CD4-positive, alpha-beta T cell treated with Interleukin-21 for 1 hour (primary cell): ENCODE measurements around the gene MIS12.

ENCODE experiments used
- DNase-seq: peaks from one replicate; pipeline ENCODE4 v3.0.0-alpha.2; 2020

The MIS12 gene

DNA sequence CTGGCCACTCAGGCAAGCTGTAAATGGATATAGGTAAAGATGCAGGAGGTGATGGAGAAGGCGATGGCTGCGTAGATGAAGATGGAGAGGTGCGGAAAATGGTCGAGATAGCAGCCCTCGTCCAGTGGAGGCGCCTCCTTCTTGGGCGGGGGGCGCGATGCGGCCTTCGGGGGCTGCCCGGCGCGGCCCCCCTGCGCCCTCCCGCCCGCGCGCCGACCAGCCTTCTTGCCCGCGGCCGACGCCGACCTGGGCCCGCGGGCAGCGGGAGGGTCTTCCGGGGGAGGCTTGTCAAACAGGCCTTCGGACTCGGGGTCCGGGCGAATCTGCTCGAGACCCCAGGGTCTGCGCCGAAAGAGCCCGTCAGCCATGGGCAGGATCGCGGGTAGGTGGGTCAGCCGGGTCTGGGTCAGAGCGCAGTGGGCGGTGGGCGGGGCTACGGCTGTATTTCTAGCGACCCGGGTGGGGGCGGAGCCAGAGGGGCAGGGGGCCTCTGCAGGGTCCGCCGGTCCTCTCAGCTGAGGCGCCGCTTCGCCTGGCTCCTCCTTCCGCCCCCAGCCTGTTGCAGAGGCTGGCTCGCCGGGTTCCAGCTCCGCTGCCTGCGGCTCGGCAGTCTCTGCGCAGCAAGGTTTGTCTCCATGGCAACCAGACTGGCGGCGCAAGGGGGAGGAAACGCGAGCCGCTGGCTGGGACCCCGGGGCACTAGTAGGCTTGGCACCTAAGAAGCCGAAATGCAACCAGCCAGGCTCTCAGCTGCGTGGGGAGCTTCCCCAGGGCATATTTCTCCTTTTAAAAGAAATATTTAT is 14.4 kb downstream of the MIS12 start:
- DNase-seq = peak; percentile 86

DNA sequence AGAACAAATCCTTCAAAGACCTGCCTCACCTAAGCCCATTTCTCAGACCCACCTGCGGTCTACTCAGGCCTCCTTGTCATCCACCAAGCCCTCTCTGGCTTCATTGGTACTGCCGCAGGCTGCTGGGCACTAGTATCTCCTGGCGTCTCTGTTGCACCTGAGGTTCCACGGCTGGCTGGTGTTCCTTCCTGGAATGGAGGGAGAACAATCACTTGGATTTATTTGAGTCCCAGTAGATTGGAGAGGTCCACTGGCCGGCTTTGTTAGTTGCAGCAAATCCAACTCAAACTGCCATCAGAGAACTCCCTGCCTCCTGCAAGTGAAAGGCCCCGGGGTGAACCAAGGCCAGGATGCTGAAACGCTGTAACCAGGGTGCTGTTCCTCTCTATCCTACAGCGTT is 15.3 kb downstream of the MIS12 start:
- no peak for DNase-seq

DNA sequence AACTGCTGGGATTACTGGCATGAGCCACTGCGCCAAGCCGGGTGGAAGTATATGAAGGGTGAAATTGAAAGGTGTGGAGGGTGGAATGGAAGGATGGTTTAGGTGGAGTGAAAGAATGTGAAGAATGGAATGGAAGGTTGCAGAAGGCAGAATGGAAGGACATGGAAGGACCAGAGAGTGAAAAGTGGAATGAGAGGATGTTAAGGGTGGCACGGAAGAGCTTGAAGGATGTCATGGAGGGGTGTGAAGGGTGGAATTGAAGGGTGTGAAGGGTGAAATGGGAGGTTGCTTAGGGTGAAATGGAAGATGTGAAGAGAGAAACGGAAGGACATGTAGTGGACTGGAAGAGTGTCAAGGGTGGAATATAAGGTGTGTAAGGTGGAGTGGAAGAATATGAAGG is 16.2 kb downstream of the MIS12 start:
- no peak for DNase-seq

DNA sequence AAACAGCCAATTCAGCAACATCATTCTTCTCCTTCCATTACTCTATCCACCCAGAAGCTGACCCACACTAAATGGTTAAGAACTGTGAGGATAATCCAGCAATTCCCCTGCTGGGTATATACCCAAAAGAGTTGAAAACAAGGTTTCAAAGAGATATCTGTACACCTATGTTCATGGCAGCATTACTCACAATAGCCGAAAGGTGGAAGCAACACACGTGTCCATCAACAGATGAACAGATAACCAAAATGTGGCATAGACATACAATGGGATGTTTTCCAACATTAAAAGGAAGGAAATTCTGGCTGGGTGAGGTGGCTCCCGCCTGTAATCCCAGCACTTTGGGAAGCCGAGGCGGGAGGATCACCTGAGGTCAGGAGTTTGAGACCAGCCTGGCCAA is 19.9 kb downstream of the MIS12 start:
- no peak for DNase-seq

DNA sequence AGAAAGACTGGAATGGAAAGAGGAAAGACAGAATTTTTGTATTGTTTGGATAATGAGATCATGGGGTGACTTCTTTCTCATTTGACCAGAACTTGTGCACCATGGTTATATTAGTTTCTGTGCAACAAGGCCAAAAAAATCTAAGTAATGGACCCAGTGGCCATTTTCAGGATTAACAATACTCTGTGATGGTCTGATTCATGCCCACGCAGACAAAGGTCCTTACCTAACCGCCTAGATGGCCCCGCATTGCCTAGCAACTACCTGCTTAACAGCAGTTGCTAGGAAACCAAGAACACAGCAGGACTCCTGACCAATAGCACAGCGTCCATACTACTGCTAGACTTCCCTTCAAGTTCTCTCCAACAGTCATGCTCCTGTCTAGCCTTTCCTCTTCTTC is 22.4 kb downstream of the MIS12 start:
- DNase-seq = no peak

DNA sequence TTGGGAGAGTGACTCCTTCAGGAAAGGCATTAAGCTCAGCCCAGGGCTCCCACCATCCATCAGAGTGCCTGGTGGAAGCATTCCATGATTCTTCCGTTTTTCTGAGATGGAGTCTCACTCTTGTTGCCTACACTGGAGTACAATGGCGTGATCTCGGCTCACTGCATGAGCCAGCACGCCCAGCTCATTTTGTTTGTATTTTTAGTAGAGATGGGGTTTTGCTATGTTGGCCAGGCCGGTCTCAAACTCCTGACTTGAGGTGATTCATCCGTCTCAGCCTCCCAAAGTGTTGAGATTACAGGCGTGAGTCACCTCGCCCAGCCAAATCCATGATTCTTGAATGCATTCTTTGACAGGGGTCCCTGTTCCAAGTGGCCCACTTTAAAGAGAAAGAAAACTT is 23.1 kb downstream of the MIS12 start:
- no peak for DNase-seq

DNA sequence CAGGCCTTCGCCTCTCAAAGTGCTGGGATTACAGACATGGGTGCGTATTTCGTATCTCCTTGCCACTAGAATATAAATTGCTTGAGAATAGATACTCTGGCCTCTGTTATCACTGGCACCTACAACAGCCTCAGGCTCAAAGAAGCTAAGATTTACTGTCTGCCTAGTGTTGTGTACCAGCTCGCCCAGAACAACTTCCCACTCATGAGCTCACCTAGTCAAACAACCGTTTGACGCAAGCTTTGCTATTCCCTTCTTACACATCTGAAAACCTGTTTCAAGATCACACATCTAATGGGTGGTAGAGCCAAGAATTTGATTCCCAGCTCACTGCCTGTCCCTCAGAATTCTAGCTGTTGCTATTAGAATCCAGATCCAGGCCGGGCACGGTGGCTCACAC is 24.4 kb downstream of the MIS12 start:
- DNase-seq = no peak

DNA sequence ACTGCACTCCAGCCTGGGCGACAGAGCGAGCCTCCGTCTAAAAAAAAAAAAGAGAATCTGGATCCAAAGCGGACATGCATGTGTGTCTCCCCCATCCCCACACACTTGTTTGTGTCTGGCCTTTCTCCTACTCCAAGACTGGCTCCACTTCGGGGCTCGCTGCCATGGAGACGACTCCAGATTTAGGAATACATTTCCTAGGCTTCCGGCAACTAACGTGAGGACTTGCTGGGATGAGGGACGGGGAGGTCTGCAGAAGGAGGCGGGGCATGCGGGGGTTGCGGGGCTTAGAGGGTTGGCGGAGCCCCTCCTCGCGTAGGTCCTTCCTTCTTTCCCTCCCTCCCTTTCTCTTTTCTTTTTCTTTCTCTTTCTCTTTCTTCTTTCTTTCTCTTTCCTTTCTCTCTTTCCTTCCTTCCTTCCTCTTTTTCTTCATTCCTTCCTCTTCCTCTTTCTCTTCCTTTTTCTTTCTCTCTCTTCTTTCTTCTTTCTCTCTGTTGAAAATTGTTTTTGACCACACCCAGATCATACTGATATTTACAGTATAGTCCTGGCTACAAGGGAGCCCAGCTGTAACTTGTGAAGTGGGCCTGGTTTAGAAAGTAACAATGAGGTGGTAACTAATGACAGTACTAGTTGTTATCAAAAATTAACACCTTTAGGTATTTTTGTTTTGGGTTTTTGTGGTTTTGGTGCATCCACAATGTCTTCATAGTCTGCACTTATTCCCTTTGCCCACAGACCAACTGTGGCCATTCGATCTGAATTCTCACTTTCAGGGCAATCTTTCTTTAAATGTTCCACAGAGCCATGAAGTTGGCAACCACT is 25.2 kb downstream of the MIS12 start:
- DNase-seq = no peak

DNA sequence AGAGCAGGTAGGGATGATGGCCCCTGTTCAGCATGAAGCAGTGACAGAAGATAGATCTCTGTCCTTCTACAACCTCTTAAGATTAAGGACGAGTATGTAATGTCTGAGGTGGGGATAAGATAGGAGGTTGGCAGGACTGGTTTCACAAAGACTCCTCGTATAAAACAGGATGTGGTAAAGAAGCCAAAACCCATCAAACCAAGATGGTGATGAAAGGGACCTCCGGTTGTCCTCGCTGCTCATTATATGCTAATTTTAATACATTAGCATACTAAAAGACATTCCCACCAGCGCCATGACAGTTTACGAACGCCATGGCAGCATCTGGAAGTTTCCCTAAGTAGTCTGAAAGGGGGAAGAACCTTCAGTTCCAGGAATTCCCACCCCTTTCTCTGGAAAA is 27.3 kb downstream of the MIS12 start:
- DNase-seq = peak; percentile 47

DNA sequence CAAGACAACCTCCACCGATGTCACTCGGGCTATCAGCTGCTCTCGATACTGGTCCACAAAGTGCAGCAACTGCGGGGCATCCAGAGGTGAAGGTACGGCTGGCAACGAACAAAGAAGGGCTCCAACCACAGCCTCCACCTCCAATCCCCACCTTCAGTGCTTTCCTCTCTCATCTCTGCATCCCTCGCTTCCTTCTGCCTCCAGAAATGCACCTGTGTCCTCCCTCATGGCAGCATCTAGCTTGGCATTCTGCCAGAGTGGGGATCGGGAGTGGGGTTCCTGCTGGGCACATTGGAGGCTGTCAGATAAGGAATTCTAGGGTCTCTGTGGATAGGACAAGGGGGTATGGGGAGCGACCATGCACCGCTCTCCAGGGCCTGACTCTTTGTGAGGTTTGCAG is 28.6 kb downstream of the MIS12 start:
- DNase-seq = no peak

DNA sequence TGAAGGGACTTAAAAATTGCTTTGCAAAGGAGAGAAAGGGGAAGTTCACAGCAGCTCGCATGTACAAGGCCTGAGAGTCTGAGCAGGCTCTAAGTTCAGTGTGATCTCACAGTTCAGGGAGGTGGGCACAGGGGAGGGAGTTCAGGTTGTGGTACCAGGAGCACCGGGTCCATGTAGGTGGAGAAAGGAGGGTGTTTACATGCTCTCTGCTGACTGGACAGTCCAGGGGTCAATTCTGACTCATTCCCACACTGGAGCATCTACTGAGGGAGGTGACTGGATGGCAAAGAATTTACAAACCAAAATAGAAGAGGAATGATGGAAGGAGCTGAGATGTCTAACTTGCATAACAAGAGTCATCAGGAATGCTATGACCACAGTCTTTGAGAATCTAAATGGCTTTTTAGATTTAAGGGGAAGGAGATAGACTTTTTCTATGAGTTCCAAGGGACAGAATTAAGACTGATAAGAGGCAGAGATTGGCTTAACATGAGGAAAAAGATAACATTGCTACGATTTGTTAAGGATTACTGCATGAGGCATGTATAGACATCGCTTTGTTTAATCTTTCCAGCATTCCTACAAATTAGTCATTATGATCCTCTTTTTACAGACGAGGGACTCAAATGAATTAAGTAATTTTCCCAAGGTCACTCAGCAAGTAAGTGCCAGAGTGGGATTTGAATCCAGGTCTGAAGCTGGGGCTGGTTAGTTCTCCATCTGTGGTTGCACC is 29.9 kb downstream of the MIS12 start:
- DNase-seq = no peak

DNA sequence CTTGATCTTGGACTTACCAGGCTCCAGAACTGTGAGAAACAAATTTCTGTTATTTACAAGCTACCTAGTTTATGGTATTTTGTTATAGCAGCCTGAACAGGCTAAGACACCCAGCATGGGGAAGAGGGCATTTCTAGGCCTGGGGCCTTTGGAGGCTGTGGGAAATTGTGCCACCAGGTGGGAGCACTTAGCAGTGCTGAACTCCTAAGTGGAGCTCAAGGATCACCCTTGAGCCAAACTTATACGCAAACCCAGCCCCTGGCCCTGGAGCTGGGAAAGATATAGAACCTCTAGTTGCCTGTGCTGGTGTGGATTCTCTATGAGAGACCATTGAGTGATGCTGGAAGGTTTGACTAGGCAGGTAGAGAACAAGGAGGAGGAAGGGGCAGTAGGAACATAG is 36.1 kb downstream of the MIS12 start:
- no peak for DNase-seq

DNA sequence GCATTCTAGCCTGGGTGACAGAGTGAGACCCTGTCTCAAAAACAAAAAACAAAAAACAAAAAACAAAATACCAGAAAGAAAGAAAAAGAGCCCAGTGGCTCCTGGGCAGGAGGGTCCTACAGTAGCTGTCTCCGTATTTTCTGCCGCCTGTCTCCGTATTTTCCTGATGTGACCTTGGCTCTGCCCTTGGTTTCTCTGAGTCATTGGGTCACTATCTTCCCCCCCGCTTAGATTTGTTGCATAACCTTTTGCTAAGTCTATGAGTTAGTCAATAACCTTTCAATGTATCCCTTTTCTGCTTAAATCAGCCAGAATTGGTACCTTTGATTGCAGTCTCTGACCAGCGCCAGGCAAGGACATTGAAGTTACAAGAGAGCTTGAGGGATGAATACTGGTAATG is 36.9 kb downstream of the MIS12 start:
- no peak for DNase-seq

DNA sequence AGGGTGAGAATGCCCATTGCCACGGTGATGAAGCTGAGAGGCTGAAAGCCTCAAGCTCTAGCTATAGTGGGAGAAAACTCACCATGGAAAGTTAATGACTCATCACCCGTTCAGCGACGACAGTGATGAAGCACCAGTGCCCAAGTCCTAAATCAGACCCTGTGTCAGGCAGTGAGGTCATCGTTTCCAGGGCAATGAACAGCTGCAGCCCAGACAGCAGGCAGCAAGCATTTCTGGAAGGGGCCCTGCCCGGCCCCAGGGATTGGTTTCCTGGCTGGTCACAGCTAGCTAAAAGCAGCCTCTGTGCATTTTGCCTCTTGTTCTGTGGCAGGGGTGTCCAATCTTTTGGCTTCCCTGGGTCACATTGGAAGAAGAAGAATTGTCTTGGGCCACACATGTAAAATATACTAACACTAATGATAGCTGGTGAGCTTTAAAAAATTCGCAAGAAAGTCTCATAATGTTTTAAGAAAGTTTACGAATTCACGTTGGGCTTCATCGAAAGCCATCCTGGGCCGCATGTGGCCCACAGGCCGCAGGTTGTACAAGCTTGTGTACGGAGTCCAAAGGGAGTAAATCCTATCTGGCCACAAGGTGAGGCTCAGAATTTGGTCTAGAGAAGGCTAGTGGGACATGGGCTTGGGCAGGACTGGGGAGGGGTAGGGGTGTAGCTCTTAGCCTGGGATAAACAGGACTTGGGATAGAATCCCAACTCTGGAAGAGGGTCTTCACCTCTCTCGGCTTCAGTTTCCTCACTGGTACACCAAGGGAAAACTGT is 40.6 kb downstream of the MIS12 start:
- no peak for DNase-seq

DNA sequence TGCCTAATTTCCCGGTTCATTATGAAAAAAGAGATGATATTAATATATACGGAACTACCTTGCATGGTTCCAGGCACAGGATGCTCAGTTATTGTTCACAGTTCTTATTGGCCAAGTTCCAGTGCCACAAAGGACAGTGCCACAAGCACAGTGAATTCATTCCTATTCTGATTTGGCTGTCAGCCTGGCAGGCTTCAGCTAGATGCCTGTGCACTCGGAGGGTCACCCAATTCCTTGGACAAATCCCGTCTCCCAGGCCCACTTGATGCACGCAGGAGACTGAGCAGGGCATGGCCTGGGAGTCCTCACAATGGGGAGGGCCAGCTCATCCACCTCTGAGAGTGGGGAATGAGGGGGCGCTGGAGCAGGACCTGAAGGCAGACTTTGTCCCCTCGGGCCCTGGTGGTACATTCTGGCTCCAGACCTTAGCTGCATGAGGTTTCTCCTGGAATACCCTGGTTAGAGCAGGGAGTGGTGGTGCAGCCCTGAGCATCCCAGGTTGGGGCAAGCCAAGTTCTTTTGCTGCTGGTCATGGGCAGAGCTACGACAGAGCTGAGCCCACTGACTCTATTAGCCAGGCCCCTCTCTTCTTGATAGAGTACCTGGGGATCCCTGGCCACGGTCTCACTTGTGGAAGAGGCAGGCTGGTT is 41.4 kb downstream of the MIS12 start:
- no peak for DNase-seq

DNA sequence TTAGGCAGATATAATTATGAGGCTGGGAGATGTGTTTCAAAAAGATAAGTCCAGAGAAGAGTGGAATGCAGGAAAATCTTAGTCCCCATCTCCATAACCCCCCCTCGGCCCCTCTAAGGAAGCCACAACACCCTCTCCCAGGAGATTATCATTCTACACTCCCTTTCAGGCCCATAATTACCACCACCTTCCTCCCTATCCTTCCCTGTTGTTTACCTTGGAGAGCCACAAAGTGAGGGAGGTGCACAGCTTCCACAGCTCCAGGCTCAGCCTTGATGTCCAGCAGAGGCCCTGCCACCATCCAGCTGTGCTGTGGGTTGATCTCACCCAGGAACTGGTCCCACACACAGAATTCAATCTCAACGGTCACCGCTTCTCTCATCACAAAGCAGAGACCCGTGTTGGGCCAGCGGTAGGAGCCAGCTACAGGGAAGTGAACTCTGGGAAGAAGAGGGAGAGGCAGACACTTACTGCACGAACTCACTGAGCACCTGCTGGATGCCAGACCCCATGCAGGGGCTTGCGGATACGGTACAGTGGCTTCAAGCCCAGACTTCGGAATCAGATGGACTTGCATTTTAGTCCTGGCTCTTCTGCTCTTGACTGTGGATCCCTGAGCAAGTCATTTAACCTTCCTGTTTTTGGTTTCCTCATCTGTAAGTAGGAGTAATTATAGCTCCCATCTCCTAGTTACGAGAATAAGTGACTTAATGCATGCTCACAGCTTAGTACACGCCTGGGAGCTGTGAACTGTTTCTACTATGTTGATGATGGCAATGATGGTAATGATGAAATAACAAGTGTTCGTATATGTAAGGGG is 44.1 kb downstream of the MIS12 start:
- no peak for DNase-seq

DNA sequence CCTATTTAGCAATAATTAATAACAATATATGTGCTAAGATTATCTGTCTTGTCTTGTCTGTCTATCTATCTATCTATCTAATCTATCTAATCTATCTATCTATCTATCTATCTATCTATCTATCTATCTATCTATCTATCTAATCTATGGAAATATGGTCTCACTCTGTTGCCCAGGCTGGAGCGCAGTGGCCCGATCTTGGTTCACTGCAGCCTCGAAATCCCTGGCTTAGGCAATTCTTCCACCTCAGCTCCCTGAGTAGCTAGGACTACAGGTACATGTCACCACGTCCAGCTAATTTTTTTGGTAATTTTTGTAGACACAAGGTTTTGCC is 44.7 kb downstream of the MIS12 start:
- no peak for DNase-seq

DNA sequence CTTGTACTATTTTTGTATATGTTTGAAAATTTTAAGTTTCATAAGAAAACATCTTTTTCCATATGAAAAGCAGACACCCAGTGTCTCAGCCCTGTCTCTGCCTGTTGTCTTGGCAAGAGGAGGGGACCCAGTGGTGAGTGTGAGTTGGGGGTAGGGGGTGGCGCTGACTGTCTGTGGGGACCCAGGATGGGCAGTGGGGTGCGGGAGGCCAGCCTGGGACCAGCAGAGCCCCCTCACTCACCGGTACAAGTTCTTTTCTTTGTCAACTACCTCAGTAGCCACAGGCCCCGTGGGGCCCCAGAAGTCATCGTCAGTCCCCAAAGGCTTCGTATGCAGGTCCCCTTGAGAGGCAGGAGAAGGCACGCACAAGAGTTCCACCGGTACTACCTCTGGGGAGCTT is 46.2 kb downstream of the MIS12 start:
- DNase-seq = no peak

DNA sequence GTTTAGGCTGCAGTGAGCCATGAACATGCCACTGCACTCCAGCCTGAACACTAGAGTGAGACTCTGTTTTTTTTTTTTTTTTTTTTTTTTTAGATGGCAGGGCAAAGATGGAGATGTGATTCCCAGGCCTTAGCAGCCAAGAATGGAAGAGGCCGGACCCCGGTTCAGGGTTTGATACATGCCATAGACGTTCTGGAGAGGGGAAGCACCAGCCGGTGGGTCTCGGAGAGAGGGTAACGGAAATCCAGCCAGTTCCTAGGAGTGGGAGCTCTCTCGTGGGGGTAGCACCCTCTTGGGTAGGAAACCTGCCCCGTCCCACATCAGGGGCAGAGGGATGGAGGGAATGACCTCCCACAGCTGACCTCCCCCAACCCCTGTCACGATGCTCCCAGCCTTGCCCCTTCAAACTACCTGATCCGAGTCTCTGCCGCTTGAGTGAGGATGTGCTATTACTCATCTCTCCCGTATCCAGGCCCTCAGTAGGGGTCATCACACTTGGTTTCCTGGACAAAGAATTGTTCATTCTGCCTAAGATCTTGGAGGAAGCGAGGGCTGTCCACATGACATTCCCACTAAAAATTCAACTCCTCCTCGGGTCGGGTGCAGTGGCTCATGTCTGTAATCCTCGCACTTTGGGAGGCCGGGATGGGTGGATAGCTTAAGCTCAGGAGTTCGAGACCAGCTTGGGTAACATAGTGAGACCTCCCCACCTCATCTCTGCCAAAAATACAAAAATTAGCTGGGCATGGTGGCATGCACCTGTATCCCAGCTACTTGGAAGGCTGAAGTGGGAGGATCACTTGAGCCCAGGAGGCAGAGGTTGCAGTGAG is 47.3 kb downstream of the MIS12 start:
- DNase-seq = no peak

DNA sequence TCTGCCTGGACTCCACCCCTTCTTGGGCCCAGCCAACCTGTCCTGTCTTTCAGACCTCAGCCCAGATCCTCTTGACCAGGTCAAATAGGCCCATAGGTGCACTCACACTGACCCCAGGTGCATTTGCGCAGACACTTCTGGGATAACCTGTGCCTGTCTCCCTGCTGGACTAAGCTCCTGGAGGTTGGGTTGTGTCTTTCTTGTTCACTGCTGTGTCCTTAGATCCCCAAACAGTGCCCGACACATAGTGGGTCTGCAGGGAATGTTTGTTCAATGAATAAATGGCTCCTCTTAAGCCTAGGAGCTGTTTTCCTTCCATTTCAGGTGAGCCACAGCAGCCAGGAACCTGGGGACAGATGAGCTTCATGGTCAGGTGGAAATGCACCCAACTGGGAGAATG is 49.1 kb downstream of the MIS12 start:
- no peak for DNase-seq
